ENCODE data around the gene TNS1. TPM values are rescaled to one million over a fixed set of nuclear protein-coding genes. Genes with fewer than 3 reads are reported as not detected.
A peak's percentile ranks its signal among the peaks of the same experiment; 100 is the strongest.

The TNS1 gene
- total and polyA plus RNA-seq, 7 experiments from 2014 or later: 0.50 to 5.0 (median 0.81) TPM; not detected in 2

GRCh38 chr2:217900010-217900779 lies 102.6 kb downstream of the TNS1 start:
- Histone ChIP-seq H3K27ac (ENCODE audit: low read depth, low read length) (no peak overlapping the region), H3K9me3 (ENCODE audit: control insufficient read depth in 2 of 3, low read length in 3 of 3) (no peaks in the 10 kb centered on the region), H3K4me1 (ENCODE audit: control insufficient read depth in 2 of 2, insufficient read depth in 2 of 2, low read length in 2 of 2) (no peaks in the 10 kb centered on the region), H3K36me3 (ENCODE audit: control insufficient read depth in 2 of 3, insufficient read depth in 3 of 3, low read length in 3 of 3) (no peaks in the 10 kb centered on the region), H3K27me3 (ENCODE audit: control insufficient read depth in 2 of 2, insufficient read depth in 2 of 2, low read length in 2 of 2) (no peaks in the 10 kb centered on the region), H3K4me3 (ENCODE audit: low read length) (no peak overlapping the region)
- DNase-seq (no peak), ATAC-seq (peak; percentile 33)
- ChIA-PET POLR2A (no interaction called here), CTCF (no interaction called here)
- H3K27me3 Mint-ChIP-seq: peaks cover 5 to 18% (median 12%) of the 10 kb centered on the region in 5 donors
- intact Hi-C loops (cut with micrococcal nuclease): no loop called here
- H3K4me3 Mint-ChIP-seq: no peak overlapping the region
- H3K9me3 Mint-ChIP-seq: no peaks in the 10 kb centered on the region
- H3K4me1 Mint-ChIP-seq: no peaks in the 10 kb centered on the region
- H3K36me3 Mint-ChIP-seq: no peaks in the 10 kb centered on the region
- H3K27ac Mint-ChIP-seq: peak overlapping the region in 1 of 9 donors; percentile 4

GRCh38 chr2:217899231-217900009 lies 103.4 kb downstream of the TNS1 start:
- no peaks in the 10 kb centered on the region for H3K27me3 ChIP-seq (ENCODE audit: control insufficient read depth in 2 of 2, insufficient read depth in 2 of 2, low read length in 2 of 2)
- no peak overlapping the region for H3K27ac Mint-ChIP-seq
- CTCF ChIA-PET: no interaction called here
- no peaks in the 10 kb centered on the region for H3K36me3 Mint-ChIP-seq
- no peaks in the 10 kb centered on the region for H3K4me1 ChIP-seq (ENCODE audit: control insufficient read depth in 2 of 2, insufficient read depth in 2 of 2, low read length in 2 of 2)
- H3K27me3 Mint-ChIP-seq: peaks cover 1 to 12% (median 9%) of the 10 kb centered on the region in 5 donors
- H3K4me1 Mint-ChIP-seq: no peaks in the 10 kb centered on the region
- no peaks in the 10 kb centered on the region for H3K9me3 Mint-ChIP-seq
- no peaks in the 10 kb centered on the region for H3K9me3 ChIP-seq (ENCODE audit: control insufficient read depth in 2 of 3, low read length in 3 of 3)
- no peak overlapping the region for H3K27ac ChIP-seq (ENCODE audit: low read depth, low read length)
- DNase-seq: no peak
- ATAC-seq: peak; percentile 56
- POLR2A ChIA-PET: no interaction called here
- intact Hi-C loops (cut with micrococcal nuclease): no loop called here
- no peak overlapping the region for H3K4me3 ChIP-seq (ENCODE audit: low read length)
- no peak overlapping the region for H3K4me3 Mint-ChIP-seq
- no peaks in the 10 kb centered on the region for H3K36me3 ChIP-seq (ENCODE audit: control insufficient read depth in 2 of 3, insufficient read depth in 3 of 3, low read length in 3 of 3)

- CTCF ChIA-PET: no interaction called here
- H3K4me1 Mint-ChIP-seq: no peaks in the 10 kb centered on the region
Observed at GRCh38 chr2:217897816-217898806, 104.7 kb downstream of the TNS1 start.

GRCh38 chr2:217897091-217897715 lies 105.6 kb downstream of the TNS1 start:
- no peak overlapping the region for H3K4me3 Mint-ChIP-seq
- no peaks in the 10 kb centered on the region for H3K4me1 ChIP-seq (ENCODE audit: control insufficient read depth in 2 of 2, insufficient read depth in 2 of 2, low read length in 2 of 2)
- H3K27ac ChIP-seq (ENCODE audit: low read depth, low read length): no peak overlapping the region
- H3K36me3 ChIP-seq (ENCODE audit: control insufficient read depth in 2 of 3, insufficient read depth in 3 of 3, low read length in 3 of 3): no peaks in the 10 kb centered on the region
- DNase-seq (no peak), ATAC-seq (no peak)
- intact Hi-C loops (cut with micrococcal nuclease): no loop called here
- H3K36me3 Mint-ChIP-seq: no peaks in the 10 kb centered on the region
- H3K4me3 ChIP-seq (ENCODE audit: low read length): no peak overlapping the region
- ChIA-PET CTCF (no interaction called here), POLR2A (no interaction called here)
- no peaks in the 10 kb centered on the region for H3K4me1 Mint-ChIP-seq
- no peaks in the 10 kb centered on the region for H3K27me3 Mint-ChIP-seq
- no peaks in the 10 kb centered on the region for H3K9me3 Mint-ChIP-seq
- H3K27me3 ChIP-seq (ENCODE audit: control insufficient read depth in 2 of 2, insufficient read depth in 2 of 2, low read length in 2 of 2): no peaks in the 10 kb centered on the region
- no peak overlapping the region for H3K27ac Mint-ChIP-seq
- no peaks in the 10 kb centered on the region for H3K9me3 ChIP-seq (ENCODE audit: control insufficient read depth in 2 of 3, low read length in 3 of 3)

More at GRCh38 chr2:217897816-217898806, 104.7 kb downstream of the TNS1 start:
- Mint-ChIP-seq H3K4me3 (no peak overlapping the region), H3K27me3 (peaks cover 0 to 3% (median 0%) of the 10 kb centered on the region in 5 donors), H3K27ac (no peak overlapping the region), H3K36me3 (no peaks in the 10 kb centered on the region), H3K9me3 (no peaks in the 10 kb centered on the region)
- no peaks in the 10 kb centered on the region for H3K4me1 ChIP-seq (ENCODE audit: control insufficient read depth in 2 of 2, insufficient read depth in 2 of 2, low read length in 2 of 2)
- H3K27me3 ChIP-seq (ENCODE audit: control insufficient read depth in 2 of 2, insufficient read depth in 2 of 2, low read length in 2 of 2): no peaks in the 10 kb centered on the region
- POLR2A ChIA-PET: no interaction called here
- no peaks in the 10 kb centered on the region for H3K36me3 ChIP-seq (ENCODE audit: control insufficient read depth in 2 of 3, insufficient read depth in 3 of 3, low read length in 3 of 3)
- no peak for DNase-seq
- H3K27ac ChIP-seq (ENCODE audit: low read depth, low read length): no peak overlapping the region
- H3K4me3 ChIP-seq (ENCODE audit: low read length): no peak overlapping the region
- no peak for ATAC-seq
- intact Hi-C loops (cut with micrococcal nuclease): no loop called here
- no peaks in the 10 kb centered on the region for H3K9me3 ChIP-seq (ENCODE audit: control insufficient read depth in 2 of 3, low read length in 3 of 3)

- no peaks in the 10 kb centered on the region for H3K27me3 ChIP-seq (ENCODE audit: control insufficient read depth in 2 of 2, insufficient read depth in 2 of 2, low read length in 2 of 2)
- CTCF ChIA-PET: no interaction called here
- Mint-ChIP-seq H3K4me3 (no peak overlapping the region), H3K9me3 (no peaks in the 10 kb centered on the region), H3K27me3 (no peaks in the 10 kb centered on the region), H3K27ac (no peak overlapping the region), H3K36me3 (no peaks in the 10 kb centered on the region), H3K4me1 (no peaks in the 10 kb centered on the region)
- no peaks in the 10 kb centered on the region for H3K36me3 ChIP-seq (ENCODE audit: control insufficient read depth in 2 of 3, insufficient read depth in 3 of 3, low read length in 3 of 3)
- intact Hi-C loops (cut with micrococcal nuclease): no loop called here
- H3K4me1 ChIP-seq (ENCODE audit: control insufficient read depth in 2 of 2, insufficient read depth in 2 of 2, low read length in 2 of 2): no peaks in the 10 kb centered on the region
- no peak for ATAC-seq
- no peaks in the 10 kb centered on the region for H3K9me3 ChIP-seq (ENCODE audit: control insufficient read depth in 2 of 3, low read length in 3 of 3)
- DNase-seq: no peak
- POLR2A ChIA-PET: no interaction called here
- no peak overlapping the region for H3K4me3 ChIP-seq (ENCODE audit: low read length)
- H3K27ac ChIP-seq (ENCODE audit: low read depth, low read length): no peak overlapping the region
Observed at GRCh38 chr2:217895070-217895635, 107.6 kb downstream of the TNS1 start.

GRCh38 chr2:217893440-217893839 lies 109.4 kb downstream of the TNS1 start:
- Histone ChIP-seq H3K27ac (ENCODE audit: low read depth, low read length) (no peak overlapping the region), H3K4me1 (ENCODE audit: control insufficient read depth in 2 of 2, insufficient read depth in 2 of 2, low read length in 2 of 2) (no peaks in the 10 kb centered on the region), H3K4me3 (ENCODE audit: low read length) (no peak overlapping the region), H3K27me3 (ENCODE audit: control insufficient read depth in 2 of 2, insufficient read depth in 2 of 2, low read length in 2 of 2) (no peaks in the 10 kb centered on the region), H3K9me3 (ENCODE audit: control insufficient read depth in 2 of 3, low read length in 3 of 3) (no peaks in the 10 kb centered on the region), H3K36me3 (ENCODE audit: control insufficient read depth in 2 of 3, insufficient read depth in 3 of 3, low read length in 3 of 3) (no peaks in the 10 kb centered on the region)
- H3K27ac Mint-ChIP-seq: no peak overlapping the region
- ATAC-seq: no peak
- no peaks in the 10 kb centered on the region for H3K9me3 Mint-ChIP-seq
- H3K4me3 Mint-ChIP-seq: no peak overlapping the region
- no peaks in the 10 kb centered on the region for H3K27me3 Mint-ChIP-seq
- CTCF ChIA-PET: no interaction called here
- intact Hi-C loops (cut with micrococcal nuclease): no loop called here
- no peak for DNase-seq
- H3K4me1 Mint-ChIP-seq: no peaks in the 10 kb centered on the region
- POLR2A ChIA-PET: no interaction called here
- H3K36me3 Mint-ChIP-seq: no peaks in the 10 kb centered on the region
